HG03520 (cell line): Measurements from ENCODE around the gene CPN2.
A peak's percentile ranks its signal among the peaks of the same experiment; 100 is the strongest.

ENCODE experiments used
- ATAC-seq: cut with Tn5 transposase; IDR thresholded peaks from one replicate; pipeline ENCODE4 v1.9.1; 2021; ENCODE audit warnings: mild to moderate bottlenecking, moderate library complexity; ENCODE audit not compliant: unreplicated experiment

Gene CPN2

GRCh38 chr3:194315088-194315964 lies 35.8 kb downstream of the CPN2 start:
- ATAC-seq: peak; percentile 92

GRCh38 chr3:194314388-194315068 lies 36.6 kb downstream of the CPN2 start:
- no peak for ATAC-seq

- ATAC-seq: no peak
Observed at GRCh38 chr3:194313560-194314387, 37.4 kb downstream of the CPN2 start.

- no peak for ATAC-seq
Observed at GRCh38 chr3:194312743-194313281, 38.3 kb downstream of the CPN2 start.

DNA sequence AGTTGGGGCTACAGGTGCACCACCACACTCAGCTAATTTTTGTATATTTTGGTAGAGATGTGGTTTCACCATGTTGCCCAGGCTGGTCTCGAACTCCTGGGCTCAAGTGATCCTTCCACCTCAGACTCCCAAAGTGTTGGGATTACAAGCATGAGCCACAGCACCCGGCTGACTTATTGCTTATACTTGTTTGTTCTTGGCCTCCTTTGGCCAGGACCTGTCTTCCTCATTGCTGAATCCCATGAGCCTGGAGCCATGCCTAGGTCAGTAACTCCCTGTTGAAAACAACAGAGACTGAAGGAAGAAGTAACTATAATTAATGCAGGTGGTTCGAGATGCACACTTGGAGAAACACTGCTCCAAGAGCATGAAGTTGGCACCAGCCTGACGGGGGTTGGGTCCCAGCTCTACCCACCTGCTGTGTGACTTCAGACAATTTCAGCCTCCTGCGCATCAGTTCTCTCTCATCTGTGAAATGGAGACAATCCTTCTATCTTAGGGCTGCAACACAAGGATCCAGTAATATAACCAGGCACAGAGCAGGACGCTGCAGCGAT lies 38.9 kb downstream of the CPN2 start:
- no peak for ATAC-seq

DNA sequence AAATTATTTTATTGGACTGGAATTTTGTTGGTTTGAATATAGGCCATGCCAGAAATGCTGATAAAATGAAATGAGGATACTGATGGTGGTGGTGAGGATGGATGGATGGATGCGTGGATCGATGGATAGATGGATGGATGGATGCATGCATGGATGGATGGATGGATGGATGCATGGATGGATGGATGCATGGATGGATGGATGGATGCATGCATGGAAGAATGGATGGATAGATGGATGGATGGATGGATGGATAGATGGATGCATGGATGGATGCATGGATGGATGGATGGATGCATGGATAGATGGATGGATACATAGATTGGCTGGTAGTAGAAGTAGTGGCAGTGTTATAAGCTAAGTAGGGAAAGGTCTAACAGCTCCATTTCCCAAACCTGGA lies 40.1 kb downstream of the CPN2 start:
- no peak for ATAC-seq

- ATAC-seq: no peak
Observed at GRCh38 chr3:194310060-194310835, 40.9 kb downstream of the CPN2 start.

GRCh38 chr3:194308601-194309449 lies 42.3 kb downstream of the CPN2 start:
- no peak for ATAC-seq

- no peak for ATAC-seq
Observed at GRCh38 chr3:194307849-194308248, 43.3 kb downstream of the CPN2 start.

DNA sequence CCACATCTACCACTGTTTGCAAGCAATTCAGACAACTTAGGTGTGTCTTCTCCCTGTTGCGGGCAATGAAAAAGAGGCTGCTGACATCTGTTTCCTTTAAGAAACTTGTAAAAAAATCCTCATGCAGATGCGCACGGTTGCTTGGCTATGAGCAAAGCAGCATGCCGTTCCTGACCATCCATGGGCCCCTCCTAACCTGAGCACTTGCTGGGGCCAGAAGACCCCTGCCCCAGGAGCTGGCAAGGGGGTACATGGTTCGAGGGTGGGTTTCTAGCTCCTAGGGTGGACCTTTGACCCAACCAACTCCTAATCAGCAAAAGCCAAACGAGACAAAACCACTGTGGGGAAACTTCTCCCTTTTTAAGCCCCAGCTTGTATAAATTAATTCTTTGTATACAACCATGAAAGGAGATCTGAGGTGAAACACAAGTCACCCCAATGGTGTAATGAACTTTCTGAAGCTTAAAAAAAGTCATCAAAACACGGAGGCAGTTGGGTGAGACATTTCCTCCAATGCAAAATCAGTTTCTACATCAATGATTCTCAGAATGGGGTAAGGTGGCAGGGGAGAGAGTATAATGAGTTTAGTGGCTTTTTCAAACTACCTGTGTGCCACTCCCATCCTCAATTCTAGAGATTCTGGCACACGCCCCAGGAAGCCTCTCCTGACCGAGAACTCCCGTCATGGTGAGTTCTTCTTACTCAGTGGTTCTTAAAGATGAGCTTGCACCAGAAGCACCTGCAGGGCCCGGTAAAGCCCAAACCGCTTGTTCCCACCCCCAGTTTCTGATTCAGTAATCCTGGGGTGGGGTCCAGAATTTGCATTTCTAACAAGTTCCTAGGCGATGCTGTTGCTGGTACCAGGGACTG lies 44.1 kb downstream of the CPN2 start:
- ATAC-seq: peak; percentile 56

DNA sequence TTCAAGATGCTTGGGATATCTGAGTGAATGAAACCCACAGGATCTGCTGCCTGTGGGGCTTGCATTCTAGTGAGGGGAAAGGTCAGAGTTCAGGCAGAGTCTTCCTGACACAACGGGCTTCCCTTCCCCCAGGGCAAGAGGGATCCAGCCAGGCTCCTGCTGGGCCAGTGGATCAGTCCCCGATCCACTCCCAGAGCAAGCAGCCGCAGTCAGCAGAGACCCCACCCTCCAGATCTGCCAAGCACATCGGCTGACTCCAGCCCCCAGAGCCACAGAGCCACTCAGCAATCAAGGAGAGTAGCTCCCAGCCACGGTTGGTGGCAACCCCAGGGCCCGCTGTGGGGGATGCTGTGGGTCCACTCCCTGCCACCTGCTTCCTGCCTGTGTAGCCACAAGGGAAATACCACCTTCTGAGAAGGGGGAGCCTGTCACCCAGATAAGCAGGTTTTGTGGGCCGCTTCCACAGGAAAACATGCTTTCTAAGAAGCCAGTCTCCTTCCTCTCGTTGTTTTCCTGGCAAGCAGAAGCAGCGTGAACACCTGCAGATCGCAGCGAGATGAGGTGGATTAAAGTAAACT lies 44.9 kb downstream of the CPN2 start:
- peak; percentile 24 for ATAC-seq

DNA sequence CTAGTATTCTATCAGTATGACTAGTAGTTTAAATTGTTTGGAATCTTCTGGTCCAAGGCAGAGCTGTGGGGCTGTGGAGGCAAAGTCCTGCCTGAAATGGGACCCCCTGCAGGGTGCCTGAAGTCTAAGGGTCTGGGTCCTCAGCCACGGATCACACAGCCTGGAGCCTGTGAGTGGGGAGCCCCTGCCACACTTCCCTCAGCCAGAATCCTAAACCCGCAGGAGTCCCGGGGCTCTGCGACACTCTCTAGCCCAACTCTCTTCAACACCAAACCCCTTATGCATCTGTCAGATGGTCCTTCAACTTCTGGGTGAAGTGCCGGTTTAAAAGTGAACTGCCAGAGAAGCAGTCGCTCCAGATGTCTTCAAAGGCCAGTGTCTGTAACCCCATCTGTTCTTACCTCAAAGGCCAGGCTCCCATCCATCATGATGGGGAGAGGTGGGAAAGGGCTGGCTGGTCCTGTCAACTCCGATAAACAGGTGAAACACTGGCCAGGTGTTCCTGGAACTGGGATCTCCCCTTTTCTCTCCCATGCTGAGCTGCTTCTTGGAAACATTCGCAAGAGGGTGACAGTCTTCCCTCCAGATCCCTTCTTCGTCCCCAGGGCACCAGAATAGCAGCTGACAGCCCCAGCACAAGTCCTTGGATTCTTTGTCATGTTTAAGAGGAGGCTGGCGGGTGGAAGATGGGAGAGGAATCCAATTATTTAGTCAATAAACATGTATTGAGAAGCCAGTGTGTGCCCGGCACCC lies 45.6 kb downstream of the CPN2 start:
- ATAC-seq: no peak

GRCh38 chr3:194304186-194304917 lies 46.8 kb downstream of the CPN2 start:
- no peak for ATAC-seq

GRCh38 chr3:194303749-194304148 lies 47.4 kb downstream of the CPN2 start:
- ATAC-seq: no peak

- no peak for ATAC-seq
Observed at GRCh38 chr3:194301730-194302129, 49.4 kb downstream of the CPN2 start.

DNA sequence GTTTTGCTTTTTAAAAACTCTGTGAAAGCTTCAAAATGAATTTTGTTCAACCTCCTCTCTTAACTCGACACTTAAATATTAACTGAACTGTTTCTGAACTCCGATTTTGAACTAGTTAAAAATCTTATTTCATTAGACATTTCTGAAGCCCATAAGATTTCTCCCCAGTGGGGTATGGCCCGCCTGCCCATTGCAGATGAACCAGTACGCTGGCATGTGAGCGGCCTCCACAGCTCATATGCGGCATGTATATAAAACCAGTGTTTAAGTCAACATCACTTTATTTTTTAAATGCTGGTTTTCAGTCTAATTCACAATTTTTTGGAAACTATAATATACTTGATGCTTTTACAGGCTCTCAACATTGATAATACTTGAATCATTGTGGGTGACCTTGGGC lies 50.2 kb downstream of the CPN2 start:
- no peak for ATAC-seq
